ENCODE results near the gene CDON. TPM values are rescaled to one million over a fixed set of nuclear protein-coding genes. Genes with fewer than 3 reads are reported as not detected.

CDON gene
- total and polyA plus RNA-seq, 4 donors: 1.5 to 25.6 (median 9.9) TPM

- H3K9me3 ChIP-seq (ENCODE audit: control insufficient read depth in 4 of 4, insufficient read depth in 3 of 4, low read length in 3 of 4): no peaks in the 10 kb centered on the region
- no peak overlapping the region for H3K27ac ChIP-seq (ENCODE audit: low read depth in 1 of 2, low read length in 1 of 2)
- H3K4me1 ChIP-seq (ENCODE audit: control insufficient read depth in 5 of 5, insufficient read depth in 5 of 5, low read length in 5 of 5): peaks cover 0 to 11% (median 7%) of the 10 kb centered on the region in 5 donors
- DNase-seq: no peak
- H3K36me3 ChIP-seq (ENCODE audit: control insufficient read depth in 4 of 4, insufficient read depth in 4 of 4, low read length in 4 of 4): no peaks in the 10 kb centered on the region
- 89 to 90% methylated on average over 6 of the region's 6 CpGs for WGBS, 2 donors
- ATAC-seq (ENCODE audit: insufficient read depth, low FRiP score): no peak
- peaks cover 0 to 29% (median 21%) of the 10 kb centered on the region in 3 donors for H3K27me3 ChIP-seq (ENCODE audit: control insufficient read depth in 3 of 3, insufficient read depth in 3 of 3, low read length in 2 of 3)
- H3K9ac ChIP-seq (ENCODE audit: insufficient read depth in 1 of 2, low read length in 2 of 2): no peak overlapping the region
- no peak overlapping the region for H3K4me3 ChIP-seq
- TF ChIP-seq, protein P1, sequence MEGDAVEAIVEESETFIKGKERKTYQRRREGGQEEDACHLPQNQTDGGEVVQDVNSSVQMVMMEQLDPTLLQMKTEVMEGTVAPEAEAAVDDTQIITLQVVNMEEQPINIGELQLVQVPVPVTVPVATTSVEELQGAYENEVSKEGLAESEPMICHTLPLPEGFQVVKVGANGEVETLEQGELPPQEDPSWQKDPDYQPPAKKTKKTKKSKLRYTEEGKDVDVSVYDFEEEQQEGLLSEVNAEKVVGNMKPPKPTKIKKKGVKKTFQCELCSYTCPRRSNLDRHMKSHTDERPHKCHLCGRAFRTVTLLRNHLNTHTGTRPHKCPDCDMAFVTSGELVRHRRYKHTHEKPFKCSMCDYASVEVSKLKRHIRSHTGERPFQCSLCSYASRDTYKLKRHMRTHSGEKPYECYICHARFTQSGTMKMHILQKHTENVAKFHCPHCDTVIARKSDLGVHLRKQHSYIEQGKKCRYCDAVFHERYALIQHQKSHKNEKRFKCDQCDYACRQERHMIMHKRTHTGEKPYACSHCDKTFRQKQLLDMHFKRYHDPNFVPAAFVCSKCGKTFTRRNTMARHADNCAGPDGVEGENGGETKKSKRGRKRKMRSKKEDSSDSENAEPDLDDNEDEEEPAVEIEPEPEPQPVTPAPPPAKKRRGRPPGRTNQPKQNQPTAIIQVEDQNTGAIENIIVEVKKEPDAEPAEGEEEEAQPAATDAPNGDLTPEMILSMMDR (IDR thresholded peaks at IDR 0.05; ENCODE audit: control extremely low read depth, extremely low read depth): no peak
Measured at GRCh38 chr11:126058105-126058874, 4.4 kb downstream of the CDON start.

DNA sequence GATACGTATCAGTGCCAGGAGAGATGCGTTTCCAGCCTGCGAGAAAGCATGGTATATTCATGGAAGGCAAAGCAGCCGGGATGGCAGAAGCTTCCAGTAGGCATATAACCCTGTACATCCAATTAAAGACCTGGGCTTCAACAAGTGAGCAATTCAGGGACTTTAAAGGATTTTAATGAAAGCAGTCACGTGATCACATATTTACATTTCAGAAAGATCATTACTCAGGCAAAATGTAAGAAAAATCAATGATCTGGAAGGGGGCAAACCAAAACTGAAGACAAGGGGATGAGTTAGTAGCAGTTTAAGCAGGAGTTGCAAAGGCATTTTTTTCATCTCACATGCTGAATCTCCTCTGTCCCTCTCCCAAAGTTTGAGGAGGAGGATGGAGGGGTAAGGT is 7.8 kb downstream of the CDON start:
- no peak overlapping the region for H3K4me3 ChIP-seq
- H3K9me3 ChIP-seq (ENCODE audit: control insufficient read depth in 4 of 4, insufficient read depth in 3 of 4, low read length in 3 of 4): no peaks in the 10 kb centered on the region
- H3K27me3 ChIP-seq (ENCODE audit: control insufficient read depth in 3 of 3, insufficient read depth in 3 of 3, low read length in 2 of 3): peaks cover 0 to 11% (median 10%) of the 10 kb centered on the region in 3 donors
- no peaks in the 10 kb centered on the region for H3K36me3 ChIP-seq (ENCODE audit: control insufficient read depth in 4 of 4, insufficient read depth in 4 of 4, low read length in 4 of 4)
- TF ChIP-seq, protein P1 (IDR thresholded peaks at IDR 0.05; ENCODE audit: control extremely low read depth, extremely low read depth): no peak
- H3K9ac ChIP-seq (ENCODE audit: insufficient read depth in 1 of 2, low read length in 2 of 2): no peak overlapping the region
- ATAC-seq (ENCODE audit: insufficient read depth, low FRiP score): no peak
- DNase-seq: no peak
- 92 to 95% methylated on average over 5 of the region's 5 CpGs for WGBS, 2 donors
- H3K4me1 ChIP-seq (ENCODE audit: control insufficient read depth in 5 of 5, insufficient read depth in 5 of 5, low read length in 5 of 5): peaks cover 0 to 4% (median 0%) of the 10 kb centered on the region in 5 donors
- H3K27ac ChIP-seq (ENCODE audit: low read depth in 1 of 2, low read length in 1 of 2): no peak overlapping the region

- WGBS, 2 donors: 80 to 85% methylated on average over 5 of the region's 5 CpGs
Measured at GRCh38 chr11:126054408-126054807, 8.3 kb downstream of the CDON start.

More at GRCh38 chr11:126054408-126054807, 8.3 kb downstream of the CDON start:
- Histone ChIP-seq H3K9ac (ENCODE audit: insufficient read depth in 1 of 2, low read length in 2 of 2) (no peak overlapping the region), H3K36me3 (ENCODE audit: control insufficient read depth in 4 of 4, insufficient read depth in 4 of 4, low read length in 4 of 4) (no peaks in the 10 kb centered on the region), H3K4me1 (ENCODE audit: control insufficient read depth in 5 of 5, insufficient read depth in 5 of 5, low read length in 5 of 5) (peaks cover 0 to 4% (median 0%) of the 10 kb centered on the region in 5 donors), H3K27ac (ENCODE audit: low read depth in 1 of 2, low read length in 1 of 2) (no peak overlapping the region), H3K4me3 (no peak overlapping the region), H3K27me3 (ENCODE audit: control insufficient read depth in 3 of 3, insufficient read depth in 3 of 3, low read length in 2 of 3) (peaks cover 0 to 6% (median 6%) of the 10 kb centered on the region in 3 donors), H3K9me3 (ENCODE audit: control insufficient read depth in 4 of 4, insufficient read depth in 3 of 4, low read length in 3 of 4) (no peaks in the 10 kb centered on the region)
- ATAC-seq (ENCODE audit: insufficient read depth, low FRiP score) (no peak), DNase-seq (no peak)
- TF ChIP-seq, protein P1 (IDR thresholded peaks at IDR 0.05; ENCODE audit: control extremely low read depth, extremely low read depth): no peak

Measured in lung (tissue), 12 donors.